ENCODE data around the gene SYNGR4.

GRCh38 chr19:48398375-48399235 is 34.4 kb downstream of the SYNGR4 start:
- no peak for TF ChIP-seq CTCF (optimal IDR thresholded peaks at IDR 0.05 in 1 of 3, IDR thresholded peaks at IDR 0.05 in 1 of 3, conservative IDR thresholded peaks at IDR 0.05 in 1 of 3; ENCODE audit: extremely low read depth in 1 of 3, insufficient read depth in 2 of 3, low read length in 3 of 3)
- no peak for TF ChIP-seq EZH2 (IDR thresholded peaks at IDR 0.05; ENCODE audit: low read length)

Data from keratinocyte (primary cell).